Omental fat pad (tissue), 4 donors: ENCODE results near the gene SYNPR. TPM values are rescaled to one million over a fixed set of nuclear protein-coding genes. Genes with fewer than 3 reads are reported as not detected.

ENCODE experiments used
- ATAC-seq: fragments of 150-250 bp; one replicate; pipeline ENCODE4 v1.9.1; 2016; ENCODE audit warnings: mild to moderate bottlenecking, moderate library complexity; ENCODE audit not compliant: low FRiP score
- DNase-seq: peaks from one replicate; pipeline ENCODE4 v3.0.0-alpha.2; 2019; ENCODE audit warnings: low spot score
- CTCF ChIP-seq, 3 donors: fragments of 450-650 bp; IDR thresholded peaks; one replicate each; pipeline ENCODE4 v1.5.1; 2016 to 2017; ENCODE audit warnings: antibody characterized with exemption in 3 of 3, mild to moderate bottlenecking in 3 of 3, moderate library complexity in 2 of 3
- total RNA-seq, 4 donors: library from RNA; depleted of rRNA; stranded (reverse); fragments of >200 nt; gene quantifications; one replicate each; pipeline ENCODE4 v1.1.0, GENCODE V29; 2016

The SYNPR gene
- total RNA-seq, 4 donors from 2014 or later: not detected

GRCh38 chr3:63365671-63366070, 87.6 kb downstream of the SYNPR start:
- no peak for ATAC-seq
- DNase-seq: no peak
- no peak for TF ChIP-seq CTCF (IDR thresholded peaks at IDR 0.05)

- TF ChIP-seq CTCF (IDR thresholded peaks at IDR 0.05): no peak
- ATAC-seq (no peak), DNase-seq (no peak)
Observed at GRCh38 chr3:63370094-63370493, 92.0 kb downstream of the SYNPR start.

- no peak for ATAC-seq
- TF ChIP-seq CTCF (IDR thresholded peaks at IDR 0.05): no peak
- DNase-seq: no peak
Observed at GRCh38 chr3:63383040-63383439, 104.9 kb downstream of the SYNPR start.

- TF ChIP-seq CTCF (IDR thresholded peaks at IDR 0.05): no peak
- DNase-seq (no peak), ATAC-seq (no peak)
Observed at GRCh38 chr3:63384382-63384781, 106.3 kb downstream of the SYNPR start.

- ATAC-seq: no peak
- no peak for TF ChIP-seq CTCF (IDR thresholded peaks at IDR 0.05)
- no peak for DNase-seq
Observed at GRCh38 chr3:63385629-63386028, 107.5 kb downstream of the SYNPR start.

GRCh38 chr3:63386568-63386967, 108.5 kb downstream of the SYNPR start:
- no peak for DNase-seq
- no peak for ATAC-seq
- TF ChIP-seq CTCF (IDR thresholded peaks at IDR 0.05): no peak

GRCh38 chr3:63387568-63387967, 109.5 kb downstream of the SYNPR start:
- ATAC-seq: no peak
- no peak for DNase-seq
- TF ChIP-seq CTCF (IDR thresholded peaks at IDR 0.05): no peak
